Stimulated activated CD8-positive, alpha-beta memory T cell treated with anti-CD3 and anti-CD28 coated beads, Interleukin-15, amount 100 ng/mL, for 4 hours (primary cell): ENCODE data around the gene TAS2R41.
"Not testable (repeated sequence)": the region's sequence is repeated elsewhere in the genome, so short reads cannot be mapped to it uniquely, and the experiment has no call there.

ENCODE experiments used
- DNase-seq, 2 donors: peaks; one replicate each; pipeline ENCODE4 v3.0.0-alpha.2; 2020; ENCODE audit warnings: low read depth in 2 of 2

TAS2R41 gene

DNA sequence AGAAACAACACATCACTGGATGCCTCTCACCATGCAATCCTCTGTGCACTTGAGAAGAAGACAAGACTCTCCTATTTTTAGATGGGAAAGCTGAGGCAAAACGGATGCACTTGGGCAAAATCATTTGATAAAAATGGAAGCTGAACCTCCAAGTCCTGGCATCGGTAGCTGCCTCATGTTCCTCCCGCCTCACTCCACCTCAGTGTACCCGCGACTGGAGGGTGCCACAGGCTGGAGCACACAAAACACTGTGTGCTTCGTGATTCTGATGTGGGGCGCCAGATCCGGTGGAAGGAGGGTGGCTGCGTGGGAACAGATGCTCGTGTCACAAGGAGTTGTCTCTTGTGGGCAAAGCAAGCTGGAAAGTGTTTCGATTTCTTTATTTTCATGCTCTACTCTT, 41.3 kb downstream of the TAS2R41 start:
- DNase-seq, result no peak

GRCh38 chr7:143519411-143520131, 41.9 kb downstream of the TAS2R41 start:
- DNase-seq, result no peak

DNA sequence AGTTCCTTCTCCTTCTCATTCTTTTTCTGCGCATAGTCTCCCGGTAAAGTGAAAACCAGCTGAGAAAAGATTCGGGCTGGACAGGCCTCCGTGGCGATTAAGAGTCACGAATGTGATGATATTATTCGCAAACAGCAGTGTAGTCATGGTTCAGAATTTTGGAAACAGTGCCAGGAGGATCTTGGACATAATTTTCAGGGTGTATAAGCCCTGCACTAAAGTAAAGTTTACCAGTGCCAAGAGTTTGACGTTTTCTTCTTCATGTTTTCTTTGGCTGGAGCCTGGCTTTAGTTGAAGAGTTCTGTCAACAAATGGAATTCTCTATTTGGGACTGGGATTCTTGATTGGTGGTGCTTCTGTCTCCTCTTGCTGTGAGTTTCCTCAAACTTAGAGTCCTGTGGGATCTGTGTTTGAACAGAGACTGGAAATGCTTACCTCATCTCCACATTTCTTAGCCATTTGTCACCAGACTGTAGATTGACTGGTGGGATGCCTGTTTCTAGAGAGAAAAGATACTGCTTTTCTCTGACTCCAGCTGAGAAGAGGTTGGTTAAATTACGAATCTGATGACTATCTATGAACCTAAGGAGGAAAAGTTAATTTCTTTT, 44.7 kb downstream of the TAS2R41 start:
- DNase-seq, result not testable (repeated sequence)
